A204.1 (cell line): ENCODE measurements around the gene TRMO.

Experiments used
- FAIRE-seq: peaks from 2 replicates; lab custom pipeline; 2012; peaks lifted over from hg19 to GRCh38; lab: Jason Lieb, UNC

The TRMO gene

GRCh38 chr9:97900738-97901565 is 21.3 kb downstream of the TRMO start:
- no peak for FAIRE-seq

GRCh38 chr9:97900103-97900737 is 22.1 kb downstream of the TRMO start:
- FAIRE-seq: no peak

GRCh38 chr9:97895695-97896332 is 26.5 kb downstream of the TRMO start:
- no peak for FAIRE-seq

GRCh38 chr9:97895211-97895610 is 27.1 kb downstream of the TRMO start:
- FAIRE-seq: no peak

- no peak for FAIRE-seq
Observed at GRCh38 chr9:97892421-97892820, 29.9 kb downstream of the TRMO start.

- no peak for FAIRE-seq
Observed at GRCh38 chr9:97891736-97892135, 30.6 kb downstream of the TRMO start.

GRCh38 chr9:97889941-97890887 is 32.1 kb downstream of the TRMO start:
- no peak for FAIRE-seq

- no peak for FAIRE-seq
Observed at GRCh38 chr9:97880336-97880735, 42.0 kb downstream of the TRMO start.

GRCh38 chr9:97876061-97876460 is 46.2 kb downstream of the TRMO start:
- no peak for FAIRE-seq

GRCh38 chr9:97875111-97875510 is 47.2 kb downstream of the TRMO start:
- FAIRE-seq: no peak

GRCh38 chr9:97874624-97875023 is 47.7 kb downstream of the TRMO start:
- no peak for FAIRE-seq

GRCh38 chr9:97873882-97874281 is 48.4 kb downstream of the TRMO start:
- no peak for FAIRE-seq

- no peak for FAIRE-seq
Observed at GRCh38 chr9:97873425-97873824, 48.9 kb downstream of the TRMO start.

- no peak for FAIRE-seq
Observed at GRCh38 chr9:97868859-97869258, 53.4 kb downstream of the TRMO start.

- no peak for FAIRE-seq
Observed at GRCh38 chr9:97866848-97867247, 55.5 kb downstream of the TRMO start.

- FAIRE-seq: no peak
Observed at GRCh38 chr9:97866300-97866699, 56.0 kb downstream of the TRMO start.

GRCh38 chr9:97864396-97864795 is 57.9 kb downstream of the TRMO start:
- FAIRE-seq: no peak

GRCh38 chr9:97863314-97863713 is 59.0 kb downstream of the TRMO start:
- no peak for FAIRE-seq

GRCh38 chr9:97861148-97861475 is 61.2 kb downstream of the TRMO start:
- FAIRE-seq: no peak

GRCh38 chr9:97860451-97861147 is 61.7 kb downstream of the TRMO start:
- FAIRE-seq: no peak

- no peak for FAIRE-seq
Observed at GRCh38 chr9:97859346-97859745, 63.0 kb downstream of the TRMO start.

GRCh38 chr9:97858826-97859225 is 63.5 kb downstream of the TRMO start:
- no peak for FAIRE-seq
